Measurements from ENCODE around the gene MTMR3.
"Not testable (repeated sequence)": the region's sequence is repeated elsewhere in the genome, so short reads cannot be mapped to it uniquely, and the experiment has no call there.

MTMR3 gene

GRCh38 chr22:29956680-29957079, 73.7 kb downstream of the MTMR3 start:
- H3K27ac ChIP-seq (ENCODE audit: low read length): no peak overlapping the region
- H3K4me3 ChIP-seq (ENCODE audit: low read length): no peak overlapping the region
- H3K4me1 ChIP-seq (ENCODE audit: control insufficient read depth, insufficient read depth, low read length): no peaks in the 10 kb centered on the region
- H3K27me3 ChIP-seq (ENCODE audit: control insufficient read depth, insufficient read depth, low read length): no peaks in the 10 kb centered on the region
- H3K36me3 ChIP-seq (ENCODE audit: control insufficient read depth, insufficient read depth, low read length): no peaks in the 10 kb centered on the region
- no peaks in the 10 kb centered on the region for H3K9me3 ChIP-seq (ENCODE audit: control insufficient read depth, insufficient read depth, low read length)
- no CpG with 5 or more reads among the region's 1 CpG for WGBS (ENCODE audit: insufficient coverage, insufficient read length)
- no peak for DNase-seq (ENCODE audit: low read depth, low spot score)

DNA sequence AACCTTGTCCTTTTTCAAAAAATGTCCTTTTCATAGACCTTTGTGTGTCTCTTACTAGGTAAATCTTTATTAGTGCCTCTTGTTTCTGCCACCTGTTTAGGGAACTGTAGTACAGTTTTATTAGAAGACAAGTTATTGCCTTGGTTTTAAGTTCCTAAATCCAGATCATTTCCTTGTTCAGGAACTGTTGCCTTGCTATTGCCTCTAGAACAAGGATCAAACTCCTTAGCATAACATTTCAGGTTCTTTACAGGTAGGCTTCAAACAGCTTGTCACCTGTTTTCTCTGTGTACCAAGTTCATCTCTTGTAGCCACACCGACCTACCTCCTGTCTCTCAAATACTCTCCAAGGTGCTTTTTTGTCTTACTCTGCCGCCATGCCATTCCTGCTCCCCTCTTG, 75.2 kb downstream of the MTMR3 start:
- Histone ChIP-seq H3K4me3 (ENCODE audit: low read length) (no peak overlapping the region), H3K27ac (ENCODE audit: low read length) (no peak overlapping the region), H3K4me1 (ENCODE audit: control insufficient read depth, insufficient read depth, low read length) (no peaks in the 10 kb centered on the region), H3K27me3 (ENCODE audit: control insufficient read depth, insufficient read depth, low read length) (no peaks in the 10 kb centered on the region), H3K9me3 (ENCODE audit: control insufficient read depth, insufficient read depth, low read length) (no peaks in the 10 kb centered on the region), H3K36me3 (ENCODE audit: control insufficient read depth, insufficient read depth, low read length) (no peaks in the 10 kb centered on the region)
- no CpG with 5 or more reads among the region's 2 CpGs for WGBS (ENCODE audit: insufficient coverage, insufficient read length)
- DNase-seq (ENCODE audit: low read depth, low spot score): no peak

GRCh38 chr22:29964776-29965175, 81.8 kb downstream of the MTMR3 start:
- Histone ChIP-seq H3K4me1 (ENCODE audit: control insufficient read depth, insufficient read depth, low read length) (no peaks in the 10 kb centered on the region), H3K27ac (ENCODE audit: low read length) (no peak overlapping the region), H3K36me3 (ENCODE audit: control insufficient read depth, insufficient read depth, low read length) (no peaks in the 10 kb centered on the region), H3K27me3 (ENCODE audit: control insufficient read depth, insufficient read depth, low read length) (no peaks in the 10 kb centered on the region), H3K9me3 (ENCODE audit: control insufficient read depth, insufficient read depth, low read length) (no peaks in the 10 kb centered on the region), H3K4me3 (ENCODE audit: low read length) (no peak overlapping the region)
- no CpG with 5 or more reads among the region's 5 CpGs for WGBS (ENCODE audit: insufficient coverage, insufficient read length)
- DNase-seq (ENCODE audit: low read depth, low spot score): no peak

- no peak for DNase-seq (ENCODE audit: low read depth, low spot score)
- no peaks in the 10 kb centered on the region for H3K27me3 ChIP-seq (ENCODE audit: control insufficient read depth, insufficient read depth, low read length)
- no peaks in the 10 kb centered on the region for H3K4me1 ChIP-seq (ENCODE audit: control insufficient read depth, insufficient read depth, low read length)
- no peaks in the 10 kb centered on the region for H3K36me3 ChIP-seq (ENCODE audit: control insufficient read depth, insufficient read depth, low read length)
- no peak overlapping the region for H3K4me3 ChIP-seq (ENCODE audit: low read length)
- no peaks in the 10 kb centered on the region for H3K9me3 ChIP-seq (ENCODE audit: control insufficient read depth, insufficient read depth, low read length)
- H3K27ac ChIP-seq (ENCODE audit: low read length): no peak overlapping the region
Observed at GRCh38 chr22:29967461-29967860, 84.5 kb downstream of the MTMR3 start.

DNA sequence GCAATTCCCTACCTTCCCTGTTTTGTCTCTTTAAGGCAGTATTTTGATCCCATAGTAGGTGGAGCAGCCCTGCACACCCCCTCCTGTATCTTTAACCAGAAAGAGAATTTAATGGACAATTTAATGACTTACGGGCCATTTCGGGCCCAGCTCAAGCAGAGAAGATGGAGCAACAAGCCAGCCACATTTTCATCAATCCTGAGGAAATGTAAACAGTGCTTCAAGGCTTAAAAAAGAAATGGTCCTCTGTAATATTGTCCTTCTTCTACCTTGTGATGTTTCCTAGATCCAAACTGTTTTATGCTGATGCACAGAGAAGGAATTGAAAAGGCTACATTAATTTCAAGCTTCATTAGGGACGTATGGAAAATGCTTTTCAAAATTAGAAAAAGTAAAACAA, 88.6 kb downstream of the MTMR3 start:
- Histone ChIP-seq H3K36me3 (ENCODE audit: control insufficient read depth, insufficient read depth, low read length) (no peaks in the 10 kb centered on the region), H3K27me3 (ENCODE audit: control insufficient read depth, insufficient read depth, low read length) (no peaks in the 10 kb centered on the region), H3K27ac (ENCODE audit: low read length) (no peak overlapping the region), H3K4me1 (ENCODE audit: control insufficient read depth, insufficient read depth, low read length) (no peaks in the 10 kb centered on the region), H3K4me3 (ENCODE audit: low read length) (no peak overlapping the region), H3K9me3 (ENCODE audit: control insufficient read depth, insufficient read depth, low read length) (no peaks in the 10 kb centered on the region)
- DNase-seq (ENCODE audit: low read depth, low spot score): no peak
- WGBS (ENCODE audit: insufficient coverage, insufficient read length): no CpG with 5 or more reads among the region's 3 CpGs

DNA sequence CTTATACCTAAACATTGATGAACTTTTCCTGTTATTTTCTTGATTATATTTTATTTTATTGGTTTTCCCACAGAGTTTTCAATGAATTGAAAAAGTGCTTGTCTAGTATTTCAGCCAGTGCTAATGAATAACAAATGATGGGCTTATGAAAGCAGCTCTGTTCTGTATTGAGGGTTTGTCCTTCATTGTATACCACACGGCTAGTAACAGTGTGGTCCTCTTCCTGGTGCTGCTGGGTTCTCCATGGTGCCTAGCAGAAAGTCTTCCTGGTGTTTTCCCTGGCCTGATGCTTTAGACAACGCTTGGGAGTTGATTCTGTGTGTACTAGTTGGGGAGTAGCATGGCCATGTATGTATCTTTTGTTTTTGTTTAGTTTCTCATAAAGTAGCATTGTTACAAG, 89.1 kb downstream of the MTMR3 start:
- Histone ChIP-seq H3K4me3 (ENCODE audit: low read length) (no peak overlapping the region), H3K27me3 (ENCODE audit: control insufficient read depth, insufficient read depth, low read length) (no peaks in the 10 kb centered on the region), H3K36me3 (ENCODE audit: control insufficient read depth, insufficient read depth, low read length) (no peaks in the 10 kb centered on the region), H3K9me3 (ENCODE audit: control insufficient read depth, insufficient read depth, low read length) (no peaks in the 10 kb centered on the region), H3K4me1 (ENCODE audit: control insufficient read depth, insufficient read depth, low read length) (no peaks in the 10 kb centered on the region), H3K27ac (ENCODE audit: low read length) (no peak overlapping the region)
- WGBS (ENCODE audit: insufficient coverage, insufficient read length): no CpG with 5 or more reads among the region's 2 CpGs
- DNase-seq (ENCODE audit: low read depth, low spot score): no peak

GRCh38 chr22:29973269-29973668, 90.3 kb downstream of the MTMR3 start:
- no peaks in the 10 kb centered on the region for H3K27me3 ChIP-seq (ENCODE audit: control insufficient read depth, insufficient read depth, low read length)
- DNase-seq (ENCODE audit: low read depth, low spot score): no peak
- no CpG with 5 or more reads among the region's 4 CpGs for WGBS (ENCODE audit: insufficient coverage, insufficient read length)

GRCh38 chr22:29973680-29974079, 90.7 kb downstream of the MTMR3 start:
- no CpG with 5 or more reads among the region's 9 CpGs for WGBS (ENCODE audit: insufficient coverage, insufficient read length)
- H3K27ac ChIP-seq (ENCODE audit: low read length); DNase-seq (ENCODE audit: low read depth, low spot score); H3K27me3 ChIP-seq (ENCODE audit: control insufficient read depth, insufficient read depth, low read length); H3K9me3 ChIP-seq (ENCODE audit: control insufficient read depth, insufficient read depth, low read length); H3K4me1 ChIP-seq (ENCODE audit: control insufficient read depth, insufficient read depth, low read length); H3K4me3 ChIP-seq (ENCODE audit: low read length); H3K36me3 ChIP-seq (ENCODE audit: control insufficient read depth, insufficient read depth, low read length): not testable (repeated sequence)

More at GRCh38 chr22:29973269-29973668, 90.3 kb downstream of the MTMR3 start:
- Histone ChIP-seq H3K9me3 (ENCODE audit: control insufficient read depth, insufficient read depth, low read length) (no peaks in the 10 kb centered on the region), H3K4me3 (ENCODE audit: low read length) (no peak overlapping the region), H3K36me3 (ENCODE audit: control insufficient read depth, insufficient read depth, low read length) (no peaks in the 10 kb centered on the region), H3K27ac (ENCODE audit: low read length) (no peak overlapping the region), H3K4me1 (ENCODE audit: control insufficient read depth, insufficient read depth, low read length) (no peaks in the 10 kb centered on the region)

DNA sequence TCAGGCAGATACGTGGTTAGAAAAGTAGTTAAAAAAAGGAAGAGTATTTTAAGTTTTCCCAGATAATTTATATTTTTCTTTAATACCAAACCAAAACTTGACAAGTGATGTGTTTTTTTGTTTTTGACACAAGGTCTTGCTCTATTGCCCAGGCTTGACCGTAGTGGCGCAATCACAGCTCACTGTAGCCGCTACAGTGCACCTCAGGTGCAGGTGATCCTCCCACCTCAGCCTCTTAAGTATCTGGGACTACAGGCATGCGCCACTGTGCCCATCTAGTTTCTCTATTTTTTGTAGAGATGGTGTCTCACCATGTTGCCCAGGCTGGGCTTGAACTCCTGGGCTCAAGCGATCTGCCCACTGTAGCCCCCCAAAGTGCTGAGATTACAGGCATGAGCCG, 92.5 kb downstream of the MTMR3 start:
- Histone ChIP-seq H3K9me3 (ENCODE audit: control insufficient read depth, insufficient read depth, low read length) (no peaks in the 10 kb centered on the region), H3K4me3 (ENCODE audit: low read length) (no peak overlapping the region), H3K36me3 (ENCODE audit: control insufficient read depth, insufficient read depth, low read length) (no peaks in the 10 kb centered on the region), H3K27ac (ENCODE audit: low read length) (no peak overlapping the region), H3K4me1 (ENCODE audit: control insufficient read depth, insufficient read depth, low read length) (no peaks in the 10 kb centered on the region), H3K27me3 (ENCODE audit: control insufficient read depth, insufficient read depth, low read length) (no peaks in the 10 kb centered on the region)
- WGBS (ENCODE audit: insufficient coverage, insufficient read length): no CpG with 5 or more reads among the region's 7 CpGs
- no peak for DNase-seq (ENCODE audit: low read depth, low spot score)

DNA sequence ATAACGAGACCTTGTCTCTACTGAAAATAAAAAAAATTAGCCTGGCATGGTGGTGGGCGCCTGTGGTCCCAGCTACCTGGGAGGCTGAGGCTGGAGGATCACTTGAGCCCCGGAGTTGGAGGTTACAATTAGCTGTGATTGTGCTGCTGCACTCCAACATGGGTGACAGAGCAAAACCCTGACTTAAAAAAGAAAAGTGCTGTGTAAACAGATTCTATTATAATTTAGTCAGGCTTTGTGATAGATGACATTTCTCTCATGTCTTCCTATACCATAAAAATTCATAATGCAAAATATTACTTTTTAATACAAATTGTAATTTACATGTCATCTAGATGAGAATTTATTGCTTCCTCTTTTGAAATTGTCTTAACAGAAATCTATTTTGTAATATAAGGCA, 94.1 kb downstream of the MTMR3 start:
- no peak overlapping the region for H3K27ac ChIP-seq (ENCODE audit: low read length)
- no peak overlapping the region for H3K4me3 ChIP-seq (ENCODE audit: low read length)
- no peaks in the 10 kb centered on the region for H3K36me3 ChIP-seq (ENCODE audit: control insufficient read depth, insufficient read depth, low read length)
- DNase-seq (ENCODE audit: low read depth, low spot score): no peak
- no CpG with 5 or more reads among the region's 3 CpGs for WGBS (ENCODE audit: insufficient coverage, insufficient read length)
- no peaks in the 10 kb centered on the region for H3K4me1 ChIP-seq (ENCODE audit: control insufficient read depth, insufficient read depth, low read length)
- no peaks in the 10 kb centered on the region for H3K27me3 ChIP-seq (ENCODE audit: control insufficient read depth, insufficient read depth, low read length)
- no peaks in the 10 kb centered on the region for H3K9me3 ChIP-seq (ENCODE audit: control insufficient read depth, insufficient read depth, low read length)

- DNase-seq (ENCODE audit: low read depth, low spot score): no peak
- H3K27me3 ChIP-seq (ENCODE audit: control insufficient read depth, insufficient read depth, low read length): no peaks in the 10 kb centered on the region
- H3K27ac ChIP-seq (ENCODE audit: low read length): no peak overlapping the region
- H3K36me3 ChIP-seq (ENCODE audit: control insufficient read depth, insufficient read depth, low read length): no peaks in the 10 kb centered on the region
- no CpG with 5 or more reads among the region's 3 CpGs for WGBS (ENCODE audit: insufficient coverage, insufficient read length)
- no peaks in the 10 kb centered on the region for H3K9me3 ChIP-seq (ENCODE audit: control insufficient read depth, insufficient read depth, low read length)
- no peaks in the 10 kb centered on the region for H3K4me1 ChIP-seq (ENCODE audit: control insufficient read depth, insufficient read depth, low read length)
- H3K4me3 ChIP-seq (ENCODE audit: low read length): no peak overlapping the region
Observed at GRCh38 chr22:29979777-29980321, 96.9 kb downstream of the MTMR3 start.

Data from iPS DF 6.9 (cell line).